ENCODE measurements around the gene SCN4B.

- TF ChIP-seq EZH2 (IDR thresholded peaks at IDR 0.05) (no peak), POLR2AphosphoS5 (IDR thresholded peaks at IDR 0.05; ENCODE audit: borderline replicate concordance, low read depth, low read length) (no peak), FOXP2 (optimal IDR thresholded peaks at IDR 0.05; ENCODE audit: control extremely low read depth, extremely low read length, insufficient read depth) (no peak)
These were observed 43.4 kb downstream of the SCN4B start for GRCh38 chr11:118109231-118109630.
